ENCODE measurements around the gene LHPP.

Gene LHPP

DNA sequence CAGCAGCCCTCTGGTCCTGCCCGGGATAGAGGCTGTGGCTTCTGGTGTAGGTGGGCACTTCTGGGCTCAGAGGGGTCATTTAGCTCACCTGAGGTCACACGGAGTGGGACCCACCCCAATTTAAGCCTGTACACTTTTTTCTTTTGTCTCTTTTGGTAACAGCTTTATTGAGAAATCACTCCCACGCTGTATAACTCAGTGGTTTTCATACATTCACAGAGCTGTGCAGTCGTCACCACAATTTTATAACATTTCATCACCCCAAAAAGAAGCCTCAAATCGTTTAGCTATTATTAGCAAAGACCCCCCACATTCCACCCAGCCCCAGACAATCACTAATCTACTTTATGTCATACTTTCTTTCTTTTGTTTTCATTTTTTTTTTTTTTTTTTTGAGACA is 62.3 kb downstream of the LHPP start:
- no peaks in the 10 kb centered on the region for H4K20me1 ChIP-seq (ENCODE audit: insufficient read depth, low read length)
- H3K27ac ChIP-seq (ENCODE audit: low read depth, low read length, poor library complexity, severe bottlenecking), result no peak overlapping the region
- no peak overlapping the region for H2AFZ ChIP-seq (ENCODE audit: low read length)
- H3K4me1 ChIP-seq (ENCODE audit: insufficient read depth, low read length, severe bottlenecking), result peaks cover 11% of the 10 kb centered on the region
- H3K4me3 ChIP-seq (ENCODE audit: low read depth, low read length, poor library complexity, severe bottlenecking), result no peak overlapping the region
- no peaks in the 10 kb centered on the region for H3F3A ChIP-seq (ENCODE audit: insufficient read depth, low read length)
- H3K9me2 ChIP-seq (ENCODE audit: low read depth, low read length), result no peaks in the 10 kb centered on the region
- no peak for TF ChIP-seq CTCF (IDR thresholded peaks at IDR 0.05; ENCODE audit: low read length)
- TF ChIP-seq EZH2 (IDR thresholded peaks at IDR 0.05; ENCODE audit: borderline replicate concordance, low read length), result no peak
- H3K27me3 ChIP-seq (ENCODE audit: insufficient read depth, low read length), result peaks cover 10% of the 10 kb centered on the region; the same call in 1 of the 2 replicates
- H3K4me2 ChIP-seq (ENCODE audit: low read length), result no peak overlapping the region
- H3K9me3 ChIP-seq (ENCODE audit: low read length), result no peaks in the 10 kb centered on the region
- no peaks in the 10 kb centered on the region for H3K36me3 ChIP-seq (ENCODE audit: insufficient read depth, low read length)
- H3K79me2 ChIP-seq (ENCODE audit: insufficient read depth, low read length), result no peaks in the 10 kb centered on the region
- no peak overlapping the region for H3K9ac ChIP-seq (ENCODE audit: low read length)

- no peak for TF ChIP-seq EZH2 (IDR thresholded peaks at IDR 0.05; ENCODE audit: borderline replicate concordance, low read length)
- TF ChIP-seq CTCF (IDR thresholded peaks at IDR 0.05; ENCODE audit: low read length), result no peak
- H3K9ac ChIP-seq (ENCODE audit: low read length), result no peak overlapping the region
- no peaks in the 10 kb centered on the region for H3K79me2 ChIP-seq (ENCODE audit: insufficient read depth, low read length)
- no peak overlapping the region for H3K27ac ChIP-seq (ENCODE audit: low read depth, low read length, poor library complexity, severe bottlenecking)
- no peak overlapping the region for H3K4me3 ChIP-seq (ENCODE audit: low read depth, low read length, poor library complexity, severe bottlenecking)
- no peaks in the 10 kb centered on the region for H3K9me2 ChIP-seq (ENCODE audit: low read depth, low read length)
- no peaks in the 10 kb centered on the region for H3K36me3 ChIP-seq (ENCODE audit: insufficient read depth, low read length)
- H3K27me3 ChIP-seq (ENCODE audit: insufficient read depth, low read length), result peaks cover 10% of the 10 kb centered on the region; the same call in 1 of the 2 replicates
- no peak overlapping the region for H3K4me2 ChIP-seq (ENCODE audit: low read length)
- H3K9me3 ChIP-seq (ENCODE audit: low read length), result no peaks in the 10 kb centered on the region
- H4K20me1 ChIP-seq (ENCODE audit: insufficient read depth, low read length), result no peaks in the 10 kb centered on the region
- H2AFZ ChIP-seq (ENCODE audit: low read length), result no peak overlapping the region
- H3K4me1 ChIP-seq (ENCODE audit: insufficient read depth, low read length, severe bottlenecking), result peaks cover 20% of the 10 kb centered on the region
- no peaks in the 10 kb centered on the region for H3F3A ChIP-seq (ENCODE audit: insufficient read depth, low read length)
These were observed 63.5 kb downstream of the LHPP start for GRCh38 chr10:124524991-124525653.

GRCh38 chr10:124525751-124526600 is 64.4 kb downstream of the LHPP start:
- no peak for TF ChIP-seq EZH2 (IDR thresholded peaks at IDR 0.05; ENCODE audit: borderline replicate concordance, low read length)
- no peak for TF ChIP-seq CTCF (IDR thresholded peaks at IDR 0.05; ENCODE audit: low read length)
- no peaks in the 10 kb centered on the region for H3K36me3 ChIP-seq (ENCODE audit: insufficient read depth, low read length)
- no peaks in the 10 kb centered on the region for H3K9me3 ChIP-seq (ENCODE audit: low read length)
- no peak overlapping the region for H2AFZ ChIP-seq (ENCODE audit: low read length)
- no peaks in the 10 kb centered on the region for H3K79me2 ChIP-seq (ENCODE audit: insufficient read depth, low read length)
- H3K9me2 ChIP-seq (ENCODE audit: low read depth, low read length), result no peaks in the 10 kb centered on the region
- no peaks in the 10 kb centered on the region for H3F3A ChIP-seq (ENCODE audit: insufficient read depth, low read length)
- no peak overlapping the region for H3K4me3 ChIP-seq (ENCODE audit: low read depth, low read length, poor library complexity, severe bottlenecking)
- H3K4me2 ChIP-seq (ENCODE audit: low read length), result no peak overlapping the region
- no peak overlapping the region for H3K9ac ChIP-seq (ENCODE audit: low read length)
- no peak overlapping the region for H3K27ac ChIP-seq (ENCODE audit: low read depth, low read length, poor library complexity, severe bottlenecking)
- peaks cover 10% of the 10 kb centered on the region; the same call in 1 of the 2 replicates for H3K27me3 ChIP-seq (ENCODE audit: insufficient read depth, low read length)
- H4K20me1 ChIP-seq (ENCODE audit: insufficient read depth, low read length), result no peaks in the 10 kb centered on the region
- H3K4me1 ChIP-seq (ENCODE audit: insufficient read depth, low read length, severe bottlenecking), result peaks cover 25% of the 10 kb centered on the region
